Activated naive CD4-positive, alpha-beta T cell treated with anti-CD3 and anti-CD28 coated beads for 36 hours (primary cell): ENCODE results near the gene THRB. TPM values are rescaled to one million over a fixed set of nuclear protein-coding genes. Genes with fewer than 3 reads are reported as not detected.

Experiments used
- CTCF ChIA-PET: fragments of 350-600 bp; sonication (Branson Sonifier 250); formaldehyde crosslinking; loops from one replicate; lab custom pipeline; 2021; ENCODE audit warnings: antibody characterized with exemption; lab: Charles Lee
- DNase-seq: peaks from one replicate; pipeline ENCODE4 v3.0.0-alpha.2; 2020
- H3K27ac Mint-ChIP-seq: one replicate; pipeline ENCODE4 v1.8.0; 2021; ENCODE audit warnings: mild to moderate bottlenecking, mixed read lengths
- H3K27me3 Mint-ChIP-seq: one replicate; pipeline ENCODE4 v1.8.0; 2021; ENCODE audit warnings: low read depth, mixed read lengths
- H3K36me3 Mint-ChIP-seq: one replicate; pipeline ENCODE4 v1.8.0; 2021; ENCODE audit warnings: low read depth, mixed read lengths
- H3K4me1 Mint-ChIP-seq: one replicate; pipeline ENCODE4 v1.8.0; 2021; ENCODE audit warnings: low read depth, mixed read lengths
- H3K4me3 Mint-ChIP-seq: one replicate; pipeline ENCODE4 v1.8.0; 2021; ENCODE audit warnings: mild to moderate bottlenecking, moderate library complexity, mixed read lengths
- H3K9me3 Mint-ChIP-seq: one replicate; pipeline ENCODE4 v1.8.0; 2021; ENCODE audit warnings: mixed read lengths
- intact Hi-C: fragments of 100-400 bp; cut with micrococcal nuclease; formaldehyde crosslinking; loops from one replicate; pipeline ENCODE4 v1.15.1; 2023
- total RNA-seq, 2 experiments: library from RNA; stranded (reverse); gene quantifications; one replicate each; pipeline ENCODE4 v1.2.3, GENCODE V29; 2021

Gene THRB
- total RNA-seq, 2 experiments from 2014 or later, result not detected

DNA sequence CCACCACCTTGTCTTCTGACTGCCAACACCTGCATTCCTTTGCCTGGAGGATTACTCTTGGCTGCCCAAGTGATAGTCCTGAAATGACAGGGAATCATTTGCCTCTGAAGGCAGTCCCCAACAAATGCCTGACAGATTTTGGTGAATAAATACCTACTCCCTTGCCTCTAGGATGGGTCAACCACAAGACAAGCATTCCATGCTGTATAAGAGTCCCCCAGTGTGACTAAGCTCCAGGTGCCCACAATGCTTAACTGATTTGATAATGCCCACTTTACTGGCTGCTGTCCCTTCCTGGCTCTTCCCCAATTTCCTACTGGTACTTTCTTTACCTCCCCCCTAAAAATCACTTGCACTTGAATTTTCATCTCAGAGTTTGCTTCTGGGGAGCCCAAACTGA, 14.8 kb downstream of the THRB start:
- CTCF ChIA-PET, result no interaction called here
- DNase-seq, result no peak
- intact Hi-C loops, result no loop called here
- H3K4me3 Mint-ChIP-seq, result no peak overlapping the region
- H3K9me3 Mint-ChIP-seq, result no peaks in the 10 kb centered on the region
- H3K27ac Mint-ChIP-seq, result no peak overlapping the region
- H3K4me1 Mint-ChIP-seq, result no peaks in the 10 kb centered on the region
- no peaks in the 10 kb centered on the region for H3K36me3 Mint-ChIP-seq
- H3K27me3 Mint-ChIP-seq, result peaks cover 2% of the 10 kb centered on the region

DNA sequence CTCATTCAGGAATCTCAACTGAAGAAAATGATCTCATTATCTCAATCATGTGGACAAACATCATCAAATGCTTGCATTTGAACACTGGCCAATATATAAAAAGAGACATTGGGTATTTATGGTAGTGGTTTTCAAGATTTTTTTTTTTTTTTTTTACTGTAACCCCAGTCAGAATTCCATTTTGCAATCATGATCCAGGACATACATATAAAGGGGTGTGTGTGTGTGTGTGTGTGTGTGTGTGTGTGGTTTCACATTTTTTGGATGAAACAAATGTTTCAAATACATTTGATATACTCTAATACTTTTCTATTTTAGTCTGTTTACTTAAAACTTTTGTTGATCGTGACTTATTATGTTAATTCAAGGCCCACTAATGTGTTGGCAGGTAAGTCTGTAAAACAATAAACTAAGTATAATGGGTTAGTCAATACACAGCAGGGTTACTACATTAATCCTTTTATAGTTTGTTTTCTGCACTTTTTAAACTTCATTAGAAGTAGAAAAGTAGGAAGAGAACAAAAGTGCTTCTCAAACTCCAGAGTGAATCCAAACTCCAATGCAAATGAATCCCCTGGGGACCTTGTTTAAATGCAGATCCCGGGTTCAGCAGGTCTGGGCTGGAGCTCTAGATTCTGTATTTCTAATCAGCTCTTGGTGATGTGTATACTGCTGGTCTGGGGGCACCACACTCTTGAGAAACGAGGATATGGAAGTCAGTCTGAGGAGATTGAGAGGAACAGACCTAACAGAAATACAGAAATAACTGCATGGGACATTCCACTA, 17.6 kb downstream of the THRB start:
- no peaks in the 10 kb centered on the region for H3K9me3 Mint-ChIP-seq
- intact Hi-C loops, result no loop called here
- peaks cover 2% of the 10 kb centered on the region for H3K27me3 Mint-ChIP-seq
- no peaks in the 10 kb centered on the region for H3K4me1 Mint-ChIP-seq
- no peaks in the 10 kb centered on the region for H3K36me3 Mint-ChIP-seq
- CTCF ChIA-PET, result interaction anchor here (0.7 kb wide), 1 partner anchor 138 kb away, joined by 4 read pairs; no protein-coding TSS in a partner anchor
- DNase-seq, result no peak
- H3K4me3 Mint-ChIP-seq, result no peak overlapping the region
- no peak overlapping the region for H3K27ac Mint-ChIP-seq

- H3K4me3 Mint-ChIP-seq, result no peak overlapping the region
- intact Hi-C loops, result no loop called here
- H3K4me1 Mint-ChIP-seq, result no peaks in the 10 kb centered on the region
- H3K9me3 Mint-ChIP-seq, result no peaks in the 10 kb centered on the region
- H3K36me3 Mint-ChIP-seq, result no peaks in the 10 kb centered on the region
- CTCF ChIA-PET, result no interaction called here
- no peak for DNase-seq
- no peak overlapping the region for H3K27ac Mint-ChIP-seq
- H3K27me3 Mint-ChIP-seq, result no peaks in the 10 kb centered on the region
Observed at GRCh38 chr3:24475925-24476324, 18.7 kb downstream of the THRB start.

GRCh38 chr3:24474862-24475261, 19.8 kb downstream of the THRB start:
- no peaks in the 10 kb centered on the region for H3K27me3 Mint-ChIP-seq
- H3K9me3 Mint-ChIP-seq, result no peaks in the 10 kb centered on the region
- no peak overlapping the region for H3K27ac Mint-ChIP-seq

GRCh38 chr3:24472358-24472757, 22.3 kb downstream of the THRB start:
- no peak overlapping the region for H3K27ac Mint-ChIP-seq
- intact Hi-C loops, result no loop called here
- peaks cover 2% of the 10 kb centered on the region for H3K9me3 Mint-ChIP-seq
- no peaks in the 10 kb centered on the region for H3K4me1 Mint-ChIP-seq
- CTCF ChIA-PET, result no interaction called here
- peaks cover 3% of the 10 kb centered on the region for H3K27me3 Mint-ChIP-seq
- no peaks in the 10 kb centered on the region for H3K36me3 Mint-ChIP-seq
- no peak for DNase-seq
- no peak overlapping the region for H3K4me3 Mint-ChIP-seq

More at GRCh38 chr3:24474862-24475261, 19.8 kb downstream of the THRB start:
- CTCF ChIA-PET, result no interaction called here
- no peaks in the 10 kb centered on the region for H3K36me3 Mint-ChIP-seq
- DNase-seq, result no peak
- intact Hi-C loops, result no loop called here
- H3K4me3 Mint-ChIP-seq, result no peak overlapping the region
- H3K4me1 Mint-ChIP-seq, result no peaks in the 10 kb centered on the region

- Mint-ChIP-seq H3K4me1 (no peaks in the 10 kb centered on the region), H3K27me3 (peaks cover 3% of the 10 kb centered on the region), H3K36me3 (no peaks in the 10 kb centered on the region), H3K4me3 (no peak overlapping the region), H3K27ac (no peak overlapping the region), H3K9me3 (peaks cover 5% of the 10 kb centered on the region)
- intact Hi-C loops, result no loop called here
- no peak for DNase-seq
- CTCF ChIA-PET, result no interaction called here
Observed at GRCh38 chr3:24471486-24471885, 23.2 kb downstream of the THRB start.

DNA sequence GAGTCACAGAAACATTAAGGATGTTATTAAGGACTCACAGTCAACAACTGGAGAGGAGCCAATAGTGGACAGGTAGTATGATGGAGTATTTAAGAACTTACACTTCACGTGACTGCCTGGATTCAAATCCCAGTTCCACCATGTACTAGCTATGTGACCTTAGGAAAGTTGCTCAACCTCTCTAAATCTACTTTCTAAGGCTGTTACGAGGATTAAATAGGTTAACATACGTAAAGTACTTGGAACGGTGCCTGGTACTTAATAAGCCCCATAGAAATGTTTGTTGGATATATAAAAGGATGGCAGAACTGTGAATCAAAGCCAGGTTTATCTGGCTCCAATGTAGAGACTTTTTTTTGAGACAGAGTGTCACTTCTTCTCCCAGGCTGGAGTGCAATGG, 24.4 kb downstream of the THRB start:
- H3K27me3 Mint-ChIP-seq, result peaks cover 3% of the 10 kb centered on the region

DNA sequence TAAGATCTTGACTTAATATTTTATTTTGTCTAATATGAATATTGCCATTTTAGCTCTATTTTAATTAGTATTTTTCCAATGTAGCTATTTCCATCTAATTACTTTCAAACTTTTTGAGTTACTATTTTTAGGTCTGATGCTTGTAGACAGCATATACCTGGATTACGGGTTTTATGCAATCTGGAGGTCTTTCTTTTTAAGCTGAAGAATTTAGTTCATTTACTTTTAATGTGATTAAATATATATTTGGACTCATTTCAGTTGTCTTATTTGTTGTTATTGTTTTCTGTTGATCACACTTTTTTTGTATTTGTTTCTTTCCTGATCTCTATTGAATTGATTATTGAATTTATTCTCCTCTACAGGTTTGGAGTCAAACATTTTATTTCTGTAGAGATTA, 30.3 kb downstream of the THRB start:
- CTCF ChIA-PET, result no interaction called here
- Mint-ChIP-seq H3K27me3 (peaks cover 5% of the 10 kb centered on the region), H3K36me3 (no peaks in the 10 kb centered on the region), H3K27ac (no peak overlapping the region), H3K4me1 (no peaks in the 10 kb centered on the region), H3K9me3 (peaks cover 7% of the 10 kb centered on the region), H3K4me3 (no peak overlapping the region)
- DNase-seq, result no peak
- intact Hi-C loops, result no loop called here

More for the DNA sequence above, 24.4 kb downstream of the THRB start:
- Mint-ChIP-seq H3K4me3 (no peak overlapping the region), H3K27ac (no peak overlapping the region), H3K36me3 (no peaks in the 10 kb centered on the region), H3K4me1 (no peaks in the 10 kb centered on the region), H3K9me3 (peaks cover 5% of the 10 kb centered on the region)
- intact Hi-C loops, result no loop called here
- CTCF ChIA-PET, result no interaction called here
- DNase-seq, result no peak

- DNase-seq, result no peak
- Mint-ChIP-seq H3K36me3 (no peaks in the 10 kb centered on the region), H3K4me1 (no peaks in the 10 kb centered on the region), H3K27me3 (peaks cover 2% of the 10 kb centered on the region), H3K27ac (no peak overlapping the region), H3K9me3 (peaks cover 7% of the 10 kb centered on the region), H3K4me3 (no peak overlapping the region)
- CTCF ChIA-PET, result no interaction called here
- intact Hi-C loops, result no loop called here
Observed at GRCh38 chr3:24462737-24463136, 31.9 kb downstream of the THRB start.

DNA sequence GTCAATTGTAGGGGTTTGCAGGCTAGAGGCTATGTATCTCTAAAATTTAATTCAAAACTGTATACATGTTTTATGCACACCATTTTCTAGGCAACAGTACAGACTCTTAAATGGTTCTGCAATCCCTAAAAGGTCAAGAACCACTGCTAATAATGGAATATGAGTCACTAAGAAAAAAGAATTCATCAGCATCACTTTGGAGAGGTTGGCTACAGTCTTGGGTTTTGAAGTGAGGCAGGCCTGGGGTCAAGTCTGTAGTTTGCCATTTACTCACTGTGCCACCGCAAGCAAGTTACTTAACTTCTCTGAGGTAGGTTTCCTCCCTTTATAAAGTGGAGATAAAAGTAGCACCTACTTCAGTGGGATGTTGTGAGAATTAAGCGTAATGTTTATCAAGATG, 33.7 kb downstream of the THRB start:
- Mint-ChIP-seq H3K9me3 (peaks cover 4% of the 10 kb centered on the region), H3K36me3 (no peaks in the 10 kb centered on the region), H3K4me1 (no peaks in the 10 kb centered on the region), H3K27me3 (peaks cover 2% of the 10 kb centered on the region), H3K4me3 (no peak overlapping the region), H3K27ac (no peak overlapping the region)
- intact Hi-C loops, result no loop called here
- no peak for DNase-seq
- CTCF ChIA-PET, result no interaction called here

- no peak overlapping the region for H3K4me3 Mint-ChIP-seq
- H3K27me3 Mint-ChIP-seq, result peaks cover 2% of the 10 kb centered on the region
- intact Hi-C loops, result no loop called here
- CTCF ChIA-PET, result no interaction called here
- no peaks in the 10 kb centered on the region for H3K4me1 Mint-ChIP-seq
- no peak overlapping the region for H3K27ac Mint-ChIP-seq
- H3K9me3 Mint-ChIP-seq, result peaks cover 4% of the 10 kb centered on the region
- H3K36me3 Mint-ChIP-seq, result no peaks in the 10 kb centered on the region
- no peak for DNase-seq
Observed at GRCh38 chr3:24457719-24458118, 36.9 kb downstream of the THRB start.

GRCh38 chr3:24454856-24455255, 39.8 kb downstream of the THRB start:
- no peak for DNase-seq
- peaks cover 4% of the 10 kb centered on the region for H3K9me3 Mint-ChIP-seq
- no peak overlapping the region for H3K4me3 Mint-ChIP-seq
- H3K27ac Mint-ChIP-seq, result no peak overlapping the region
- CTCF ChIA-PET, result no interaction called here
- intact Hi-C loops, result no loop called here
- H3K4me1 Mint-ChIP-seq, result no peaks in the 10 kb centered on the region
- no peaks in the 10 kb centered on the region for H3K36me3 Mint-ChIP-seq
- H3K27me3 Mint-ChIP-seq, result peaks cover 2% of the 10 kb centered on the region

GRCh38 chr3:24454393-24454792, 40.3 kb downstream of the THRB start:
- Mint-ChIP-seq H3K4me3 (no peak overlapping the region), H3K27ac (no peak overlapping the region), H3K9me3 (peaks cover 2% of the 10 kb centered on the region), H3K27me3 (peaks cover under 1% of the 10 kb centered on the region), H3K4me1 (no peaks in the 10 kb centered on the region), H3K36me3 (no peaks in the 10 kb centered on the region)
- CTCF ChIA-PET, result no interaction called here
- DNase-seq, result no peak
- intact Hi-C loops, result no loop called here
